ENCODE measurements around the gene TRIM17. TPM values are rescaled to one million over a fixed set of nuclear protein-coding genes. Genes with fewer than 3 reads are reported as not detected.

TRIM17 gene
- total RNA-seq, 1 donor from 2014 or later, result 2.6 TPM

DNA sequence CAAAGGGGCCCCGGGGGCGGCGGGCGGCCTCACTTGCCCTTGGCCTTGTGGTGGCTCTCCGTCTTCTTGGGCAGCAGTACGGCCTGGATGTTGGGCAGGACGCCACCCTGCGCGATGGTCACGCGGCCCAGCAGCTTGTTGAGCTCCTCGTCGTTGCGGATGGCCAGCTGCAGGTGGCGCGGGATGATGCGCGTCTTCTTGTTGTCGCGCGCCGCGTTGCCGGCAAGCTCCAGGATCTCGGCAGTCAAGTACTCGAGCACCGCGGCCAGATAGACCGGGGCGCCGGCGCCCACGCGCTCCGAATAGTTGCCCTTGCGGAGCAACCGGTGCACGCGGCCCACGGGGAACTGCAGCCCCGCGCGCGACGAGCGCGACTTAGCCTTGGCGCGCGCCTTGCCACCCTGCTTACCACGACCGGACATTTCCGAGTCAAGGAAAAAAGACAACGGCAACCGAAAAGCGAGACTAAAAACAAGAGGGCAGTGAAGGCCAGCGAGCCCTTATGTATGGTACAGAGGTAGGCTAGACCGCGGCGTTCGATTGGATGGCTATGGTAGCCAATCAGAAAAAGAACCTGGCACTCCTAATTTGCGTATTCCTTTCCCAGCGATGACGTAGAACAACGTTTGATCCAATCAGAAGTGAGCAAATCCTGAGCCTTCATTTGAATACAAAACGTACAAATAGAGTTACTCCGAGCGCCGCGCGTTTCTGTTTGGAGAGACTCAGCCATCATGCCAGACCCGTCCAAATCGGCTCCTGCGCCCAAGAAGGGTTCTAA, 40.9 kb upstream of the TRIM17 start:
- intact Hi-C loops (cut with DNase I), result no loop called here
- peaks cover 26% of the 10 kb centered on the region for H3K4me1 ChIP-seq
- H3K9me3 ChIP-seq, result no peaks in the 10 kb centered on the region
- ATAC-seq (peak; percentile 94 to 96), DNase-seq (peak; percentile 83)
- H3K4me3 ChIP-seq, result peak overlapping the region; percentile 56
- TF ChIP-seq, protein P1, sequence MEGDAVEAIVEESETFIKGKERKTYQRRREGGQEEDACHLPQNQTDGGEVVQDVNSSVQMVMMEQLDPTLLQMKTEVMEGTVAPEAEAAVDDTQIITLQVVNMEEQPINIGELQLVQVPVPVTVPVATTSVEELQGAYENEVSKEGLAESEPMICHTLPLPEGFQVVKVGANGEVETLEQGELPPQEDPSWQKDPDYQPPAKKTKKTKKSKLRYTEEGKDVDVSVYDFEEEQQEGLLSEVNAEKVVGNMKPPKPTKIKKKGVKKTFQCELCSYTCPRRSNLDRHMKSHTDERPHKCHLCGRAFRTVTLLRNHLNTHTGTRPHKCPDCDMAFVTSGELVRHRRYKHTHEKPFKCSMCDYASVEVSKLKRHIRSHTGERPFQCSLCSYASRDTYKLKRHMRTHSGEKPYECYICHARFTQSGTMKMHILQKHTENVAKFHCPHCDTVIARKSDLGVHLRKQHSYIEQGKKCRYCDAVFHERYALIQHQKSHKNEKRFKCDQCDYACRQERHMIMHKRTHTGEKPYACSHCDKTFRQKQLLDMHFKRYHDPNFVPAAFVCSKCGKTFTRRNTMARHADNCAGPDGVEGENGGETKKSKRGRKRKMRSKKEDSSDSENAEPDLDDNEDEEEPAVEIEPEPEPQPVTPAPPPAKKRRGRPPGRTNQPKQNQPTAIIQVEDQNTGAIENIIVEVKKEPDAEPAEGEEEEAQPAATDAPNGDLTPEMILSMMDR (IDR thresholded peaks at IDR 0.05), result no peak
- peaks cover 62% of the 10 kb centered on the region for H3K27me3 ChIP-seq (ENCODE audit: low read depth)
- peak overlapping the region; percentile 82 for H3K27ac ChIP-seq
- no peaks in the 10 kb centered on the region for H3K36me3 ChIP-seq

DNA sequence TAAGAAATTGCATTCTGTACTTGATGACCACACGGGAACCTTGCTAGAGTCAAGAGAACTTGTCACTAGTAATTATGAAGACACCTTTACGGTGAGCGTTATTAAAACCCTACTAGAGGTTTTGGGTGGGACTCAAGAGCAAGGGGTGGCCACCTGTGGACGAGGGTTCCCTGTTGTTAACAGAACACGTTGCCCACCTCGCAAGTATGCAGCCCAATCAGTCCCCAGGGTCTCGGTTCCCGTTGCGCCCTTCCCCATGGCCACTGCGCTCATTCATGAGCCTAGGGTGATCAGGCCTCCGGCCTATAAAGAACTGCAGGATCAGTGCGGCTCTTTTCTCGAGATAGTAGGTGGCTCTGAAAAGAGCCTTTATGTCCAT, 40.3 kb upstream of the TRIM17 start:
- intact Hi-C loops (cut with DNase I), result no loop called here
- ATAC-seq (peak; percentile 3 to 9), DNase-seq (no peak)
- Histone ChIP-seq H3K27ac (peak overlapping the region; percentile 82), H3K4me1 (peaks cover 26% of the 10 kb centered on the region), H3K36me3 (no peaks in the 10 kb centered on the region), H3K9me3 (no peaks in the 10 kb centered on the region), H3K27me3 (ENCODE audit: low read depth) (peaks cover 58% of the 10 kb centered on the region), H3K4me3 (peak overlapping the region; percentile 56)
- TF ChIP-seq, protein P1 (IDR thresholded peaks at IDR 0.05), result no peak

DNA sequence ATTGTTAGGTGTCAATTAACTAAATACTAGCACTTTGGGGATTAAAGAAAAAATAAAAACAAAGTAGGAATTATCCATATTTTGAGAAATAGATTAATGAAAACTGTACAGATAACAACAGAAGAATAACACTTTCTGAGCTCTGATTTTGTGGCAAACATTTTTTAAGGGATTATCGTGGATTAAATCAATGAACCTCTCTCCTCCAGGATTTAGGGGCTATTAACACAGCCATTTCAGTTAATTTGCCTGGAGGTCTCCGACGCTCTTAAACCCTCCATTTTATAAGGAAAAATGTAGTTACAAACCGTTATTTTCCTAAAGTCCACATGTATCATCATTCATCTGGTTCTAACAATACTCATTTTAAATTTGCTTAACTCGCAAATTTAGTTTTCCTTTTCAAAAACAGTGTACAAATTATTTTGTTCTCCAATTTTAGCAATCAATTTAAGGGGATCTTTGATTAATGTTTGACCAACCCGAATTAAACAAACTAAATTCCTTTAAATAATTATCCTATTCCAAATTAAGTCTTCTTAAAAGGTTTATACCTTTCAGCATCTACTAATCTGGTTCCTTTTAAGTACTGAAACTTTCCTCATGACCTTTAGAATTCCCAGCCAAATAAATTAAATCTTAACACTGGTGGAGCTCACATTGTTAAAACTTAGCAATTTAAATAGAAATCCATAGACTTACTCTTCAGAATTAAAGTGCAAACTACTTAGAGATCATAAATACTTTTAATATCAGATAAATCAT, 39.8 kb upstream of the TRIM17 start:
- DNase-seq (no peak), ATAC-seq (no peak)
- Histone ChIP-seq H3K27me3 (ENCODE audit: low read depth) (peaks cover 53% of the 10 kb centered on the region), H3K27ac (peak overlapping the region; percentile 82), H3K9me3 (no peaks in the 10 kb centered on the region), H3K4me1 (peaks cover 26% of the 10 kb centered on the region), H3K4me3 (peak overlapping the region; percentile 56), H3K36me3 (no peaks in the 10 kb centered on the region)
- intact Hi-C loops (cut with DNase I), result no loop called here
- TF ChIP-seq, protein P1 (IDR thresholded peaks at IDR 0.05), result no peak

DNA sequence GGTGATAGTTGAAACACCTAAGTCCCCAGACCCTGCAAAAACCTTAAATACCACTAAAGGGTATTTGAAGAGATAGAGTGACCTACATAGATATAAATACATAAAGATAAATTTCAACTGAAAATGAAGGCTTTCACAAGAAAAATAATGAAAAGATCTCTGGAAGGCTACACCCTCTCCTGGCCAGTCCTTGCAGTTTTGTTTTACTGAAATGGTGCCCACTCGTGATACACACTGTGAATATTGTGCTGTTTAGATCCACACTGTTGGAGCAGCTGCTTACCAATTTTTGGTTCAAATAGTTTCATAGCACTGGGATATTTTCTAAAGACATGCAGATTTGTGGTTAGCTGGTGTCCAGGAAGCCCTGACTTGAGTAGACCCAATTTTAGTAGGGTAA, 39.1 kb upstream of the TRIM17 start:
- Histone ChIP-seq H3K4me3 (no peak overlapping the region), H3K27ac (no peak overlapping the region), H3K9me3 (no peaks in the 10 kb centered on the region), H3K4me1 (peaks cover 26% of the 10 kb centered on the region), H3K27me3 (ENCODE audit: low read depth) (peaks cover 46% of the 10 kb centered on the region), H3K36me3 (no peaks in the 10 kb centered on the region)
- DNase-seq (no peak), ATAC-seq (no peak)
- intact Hi-C loops (cut with DNase I), result no loop called here
- TF ChIP-seq, protein P1 (IDR thresholded peaks at IDR 0.05), result no peak

DNA sequence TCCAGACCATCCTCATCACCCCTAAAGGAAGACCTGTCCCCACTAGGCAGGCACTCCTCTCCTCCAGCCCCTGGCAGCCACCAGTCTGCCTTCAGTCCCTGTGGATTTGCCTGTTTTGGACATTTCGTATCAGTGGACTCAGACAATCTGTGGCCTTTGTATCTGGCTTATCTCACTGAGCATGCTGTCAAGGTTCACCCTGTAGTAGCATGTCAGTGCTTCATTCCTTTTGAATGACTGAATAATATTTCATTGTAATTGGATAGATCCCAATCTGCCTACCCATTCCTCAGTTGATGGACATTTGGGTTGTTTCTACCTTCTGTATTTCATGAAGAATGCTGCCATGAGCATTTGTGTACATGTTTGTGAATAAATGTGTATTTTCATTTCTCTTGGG, 37.6 kb upstream of the TRIM17 start:
- DNase-seq, result no peak

More for the DNA sequence above, 37.6 kb upstream of the TRIM17 start:
- Histone ChIP-seq H3K4me1 (peaks cover 23% of the 10 kb centered on the region), H3K4me3 (no peak overlapping the region), H3K36me3 (no peaks in the 10 kb centered on the region), H3K27ac (no peak overlapping the region), H3K27me3 (ENCODE audit: low read depth) (peaks cover 33% of the 10 kb centered on the region), H3K9me3 (no peaks in the 10 kb centered on the region)
- intact Hi-C loops (cut with DNase I), result no loop called here
- TF ChIP-seq, protein P1 (IDR thresholded peaks at IDR 0.05), result no peak
- no peak for ATAC-seq
